ENCODE measurements around the gene ANKFN1.

ANKFN1 gene

DNA sequence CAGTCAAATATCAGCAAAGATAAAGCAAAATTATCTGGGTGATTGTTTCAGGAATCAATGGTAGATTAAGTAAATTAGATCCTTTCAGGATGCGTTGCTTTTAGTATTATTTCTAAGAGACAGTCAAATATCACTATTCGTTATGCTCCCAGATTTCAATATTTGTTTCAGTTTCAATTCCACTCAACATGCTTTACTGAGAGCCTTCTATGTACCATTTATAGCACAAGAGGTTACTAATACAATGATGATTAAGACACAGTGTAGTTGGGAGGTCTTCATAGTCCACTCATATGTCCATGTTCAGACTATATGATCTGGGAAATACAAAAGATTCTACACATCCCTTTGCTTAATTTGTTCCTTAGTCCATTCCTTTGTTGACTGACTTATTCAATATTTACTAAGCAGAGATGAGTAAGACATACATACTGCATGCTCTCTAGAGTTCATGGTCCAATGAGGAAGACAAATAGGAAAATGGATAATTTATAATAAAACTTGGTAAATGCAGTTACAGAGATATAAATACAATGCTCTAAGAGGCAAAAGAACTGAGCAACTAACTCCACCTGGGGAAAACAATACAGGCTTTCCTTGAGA is 352.0 kb downstream of the ANKFN1 start:
- in situ Hi-C loops (cut with MboI; ENCODE audit: low sequenced_read_pairs, unreplicated experiment) = no loop called here
- no peak for DNase-seq (ENCODE audit: low spot score)
- TF ChIP-seq, protein P1, sequence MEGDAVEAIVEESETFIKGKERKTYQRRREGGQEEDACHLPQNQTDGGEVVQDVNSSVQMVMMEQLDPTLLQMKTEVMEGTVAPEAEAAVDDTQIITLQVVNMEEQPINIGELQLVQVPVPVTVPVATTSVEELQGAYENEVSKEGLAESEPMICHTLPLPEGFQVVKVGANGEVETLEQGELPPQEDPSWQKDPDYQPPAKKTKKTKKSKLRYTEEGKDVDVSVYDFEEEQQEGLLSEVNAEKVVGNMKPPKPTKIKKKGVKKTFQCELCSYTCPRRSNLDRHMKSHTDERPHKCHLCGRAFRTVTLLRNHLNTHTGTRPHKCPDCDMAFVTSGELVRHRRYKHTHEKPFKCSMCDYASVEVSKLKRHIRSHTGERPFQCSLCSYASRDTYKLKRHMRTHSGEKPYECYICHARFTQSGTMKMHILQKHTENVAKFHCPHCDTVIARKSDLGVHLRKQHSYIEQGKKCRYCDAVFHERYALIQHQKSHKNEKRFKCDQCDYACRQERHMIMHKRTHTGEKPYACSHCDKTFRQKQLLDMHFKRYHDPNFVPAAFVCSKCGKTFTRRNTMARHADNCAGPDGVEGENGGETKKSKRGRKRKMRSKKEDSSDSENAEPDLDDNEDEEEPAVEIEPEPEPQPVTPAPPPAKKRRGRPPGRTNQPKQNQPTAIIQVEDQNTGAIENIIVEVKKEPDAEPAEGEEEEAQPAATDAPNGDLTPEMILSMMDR (IDR thresholded peaks at IDR 0.05; ENCODE audit: borderline replicate concordance, control extremely low read depth, extremely low read depth, insufficient read depth, missing control alignments) = no peak

DNA sequence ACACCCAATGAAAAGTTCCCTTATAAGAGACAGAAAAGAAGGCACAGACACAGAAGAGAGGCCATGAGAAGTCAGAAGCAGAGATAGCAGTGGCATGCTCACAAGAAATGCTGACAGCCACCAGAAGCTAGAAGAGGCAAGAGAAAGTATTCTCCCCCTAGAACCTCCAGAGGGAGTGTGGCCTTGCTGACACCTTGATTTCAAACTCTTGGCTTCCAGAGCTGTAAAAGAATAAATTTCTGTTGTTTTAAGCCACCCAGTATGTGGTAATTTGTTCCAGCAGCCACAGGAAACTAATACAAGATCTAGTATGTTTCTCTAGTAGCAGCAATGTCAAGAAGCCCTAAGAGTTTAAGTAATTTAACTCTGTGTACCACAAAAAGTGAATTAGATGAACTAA is 353.1 kb downstream of the ANKFN1 start:
- no peak for DNase-seq (ENCODE audit: low spot score)
- in situ Hi-C loops (cut with MboI; ENCODE audit: low sequenced_read_pairs, unreplicated experiment) = no loop called here
- TF ChIP-seq, protein P1 (IDR thresholded peaks at IDR 0.05; ENCODE audit: borderline replicate concordance, control extremely low read depth, extremely low read depth, insufficient read depth, missing control alignments) = no peak

DNA sequence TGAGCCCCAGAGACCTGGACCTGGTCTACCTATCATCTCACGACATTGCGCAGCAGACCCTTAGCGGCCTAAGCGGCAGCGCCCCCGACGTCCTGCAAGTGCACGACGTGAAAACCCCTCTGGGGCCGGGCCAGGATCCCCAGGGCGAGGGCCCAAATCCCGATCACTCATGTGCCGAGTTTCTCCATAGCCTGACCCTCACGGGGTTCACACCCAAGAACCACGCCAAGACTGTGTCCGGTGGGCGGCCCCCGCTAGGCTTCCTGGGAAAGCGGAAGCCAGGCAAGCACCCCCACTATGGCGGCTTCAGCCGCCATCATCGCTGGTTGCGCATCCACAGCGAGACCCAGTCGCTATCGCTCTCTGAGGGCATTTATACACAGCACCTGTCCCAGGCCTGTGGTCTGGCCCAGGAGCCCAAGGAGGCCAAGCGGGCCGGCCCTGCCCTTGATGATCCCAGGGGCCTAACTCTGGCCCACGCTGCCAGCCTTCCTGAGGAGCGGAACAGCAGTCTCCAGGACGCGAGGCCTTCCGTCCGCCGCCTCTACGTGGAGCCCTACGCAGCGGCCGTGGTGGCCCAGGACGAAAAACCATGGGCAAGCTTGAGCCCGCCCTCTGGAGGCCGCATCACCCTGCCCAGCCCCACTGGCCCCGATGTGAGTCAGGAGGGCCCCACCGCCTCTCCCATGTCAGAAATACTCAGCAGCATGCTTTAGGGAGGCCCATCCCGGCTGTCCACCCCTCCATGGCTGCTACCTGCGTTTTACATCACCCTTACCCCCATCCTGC is 357.5 kb downstream of the ANKFN1 start:
- TF ChIP-seq, protein P1 (IDR thresholded peaks at IDR 0.05; ENCODE audit: borderline replicate concordance, control extremely low read depth, extremely low read depth, insufficient read depth, missing control alignments) = no peak
- in situ Hi-C loops (cut with MboI; ENCODE audit: low sequenced_read_pairs, unreplicated experiment) = no loop called here
- no peak for DNase-seq (ENCODE audit: low spot score)

DNA sequence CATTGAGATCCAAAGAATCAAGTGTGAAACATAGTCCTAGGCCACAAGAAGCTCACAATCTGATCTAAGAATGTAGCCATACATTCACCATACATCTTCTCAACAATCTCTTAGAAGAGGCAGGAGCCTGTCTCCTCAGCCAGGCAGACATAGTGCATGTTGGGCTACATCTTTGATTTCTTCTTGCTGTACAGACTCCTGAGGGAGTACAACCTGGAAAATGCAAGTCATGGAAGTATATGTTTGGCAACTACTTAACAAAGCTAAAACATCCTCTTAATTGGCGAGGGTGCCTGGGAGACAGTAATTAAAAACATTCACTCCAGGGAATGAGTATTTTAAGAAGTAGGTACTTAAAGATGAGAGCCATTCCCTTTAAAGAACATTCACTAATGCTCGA is 361.0 kb downstream of the ANKFN1 start:
- DNase-seq (ENCODE audit: low spot score) = no peak
- TF ChIP-seq, protein P1 (IDR thresholded peaks at IDR 0.05; ENCODE audit: borderline replicate concordance, control extremely low read depth, extremely low read depth, insufficient read depth, missing control alignments) = no peak
- in situ Hi-C loops (cut with MboI; ENCODE audit: low sequenced_read_pairs, unreplicated experiment) = no loop called here

DNA sequence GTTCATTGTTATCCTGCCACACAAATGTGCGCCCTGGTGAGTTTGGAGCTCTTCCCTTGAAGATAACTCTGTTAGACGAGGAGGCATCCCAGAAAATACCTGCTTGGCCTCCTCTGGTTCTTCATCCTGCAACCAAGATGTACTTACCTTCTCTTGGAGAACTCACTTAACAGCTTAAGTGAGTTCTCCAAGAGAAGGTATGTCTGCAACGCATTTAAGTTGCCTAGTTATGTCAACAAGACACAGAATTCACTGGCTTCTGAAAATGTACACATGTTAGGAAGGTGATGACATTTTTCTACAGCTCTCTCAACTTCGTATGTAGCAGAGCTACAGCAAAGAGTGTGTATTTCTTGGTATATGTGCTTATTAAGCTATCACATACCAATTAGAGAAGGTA is 361.6 kb downstream of the ANKFN1 start:
- TF ChIP-seq, protein P1 (IDR thresholded peaks at IDR 0.05; ENCODE audit: borderline replicate concordance, control extremely low read depth, extremely low read depth, insufficient read depth, missing control alignments) = no peak
- in situ Hi-C loops (cut with MboI; ENCODE audit: low sequenced_read_pairs, unreplicated experiment) = no loop called here
- DNase-seq (ENCODE audit: low spot score) = no peak

DNA sequence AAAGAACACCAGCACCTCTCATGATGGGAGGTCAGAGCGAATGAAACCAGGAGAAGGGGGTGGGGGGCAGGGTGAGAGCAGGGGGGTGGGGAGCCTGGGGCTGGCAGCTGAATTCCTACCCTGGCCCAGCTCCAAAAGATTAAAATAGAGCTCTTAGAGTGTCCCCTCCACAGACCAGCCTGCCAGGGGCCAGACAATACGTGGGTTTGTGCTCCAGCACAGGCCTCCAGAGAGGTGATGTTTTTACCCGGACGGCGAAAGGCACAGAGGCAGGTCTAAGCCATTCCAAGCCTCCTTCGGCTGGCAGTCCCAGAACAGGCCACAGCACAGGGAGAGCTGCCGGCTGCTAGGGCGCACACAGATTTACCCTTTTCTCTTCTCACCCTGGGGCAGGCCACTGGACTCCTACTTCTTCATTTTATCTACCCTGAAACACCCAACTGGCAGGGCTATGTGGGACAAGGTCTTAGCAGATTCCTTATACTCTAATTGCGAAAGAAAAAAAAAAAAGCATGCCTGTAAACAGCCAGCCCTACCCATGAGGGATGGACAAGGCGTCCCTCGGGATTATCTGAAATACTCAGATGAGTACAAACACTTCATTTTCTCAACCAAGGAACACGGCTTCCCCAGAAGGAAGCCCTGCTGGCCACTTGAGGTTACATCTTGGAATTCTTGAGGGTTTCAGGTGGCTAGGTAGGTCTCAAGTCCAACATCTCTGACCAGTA is 368.3 kb downstream of the ANKFN1 start:
- DNase-seq (ENCODE audit: low spot score) = no peak
- TF ChIP-seq, protein P1 (IDR thresholded peaks at IDR 0.05; ENCODE audit: borderline replicate concordance, control extremely low read depth, extremely low read depth, insufficient read depth, missing control alignments) = no peak
- in situ Hi-C loops (cut with MboI; ENCODE audit: low sequenced_read_pairs, unreplicated experiment) = no loop called here

Data from GM13976 (cell line).